Fibroblast of pulmonary artery (primary cell): ENCODE measurements around the gene GJA3.
A peak's percentile ranks its signal among the peaks of the same experiment; 100 is the strongest.

Experiments used
- DNase-seq: peaks from one replicate; pipeline ENCODE4 v3.0.0-alpha.2; 2010; ENCODE audit warnings: low read depth
- H3K4me3 ChIP-seq: replicated peaks from 2 replicates; pipeline ENCODE4 v1.5.1; 2011; ENCODE audit warnings: low read depth, mild to moderate bottlenecking, control low read depth, low read length, moderate library complexity
- TF ChIP-seq, protein P1 (sequence below): IDR thresholded peaks from 2 replicates; pipeline ENCODE4 v1.5.1; 2011; ENCODE audit warnings: mild to moderate bottlenecking, control low read depth, low read length, inconsistent platforms; ENCODE audit errors: missing control alignments

GJA3 gene

DNA sequence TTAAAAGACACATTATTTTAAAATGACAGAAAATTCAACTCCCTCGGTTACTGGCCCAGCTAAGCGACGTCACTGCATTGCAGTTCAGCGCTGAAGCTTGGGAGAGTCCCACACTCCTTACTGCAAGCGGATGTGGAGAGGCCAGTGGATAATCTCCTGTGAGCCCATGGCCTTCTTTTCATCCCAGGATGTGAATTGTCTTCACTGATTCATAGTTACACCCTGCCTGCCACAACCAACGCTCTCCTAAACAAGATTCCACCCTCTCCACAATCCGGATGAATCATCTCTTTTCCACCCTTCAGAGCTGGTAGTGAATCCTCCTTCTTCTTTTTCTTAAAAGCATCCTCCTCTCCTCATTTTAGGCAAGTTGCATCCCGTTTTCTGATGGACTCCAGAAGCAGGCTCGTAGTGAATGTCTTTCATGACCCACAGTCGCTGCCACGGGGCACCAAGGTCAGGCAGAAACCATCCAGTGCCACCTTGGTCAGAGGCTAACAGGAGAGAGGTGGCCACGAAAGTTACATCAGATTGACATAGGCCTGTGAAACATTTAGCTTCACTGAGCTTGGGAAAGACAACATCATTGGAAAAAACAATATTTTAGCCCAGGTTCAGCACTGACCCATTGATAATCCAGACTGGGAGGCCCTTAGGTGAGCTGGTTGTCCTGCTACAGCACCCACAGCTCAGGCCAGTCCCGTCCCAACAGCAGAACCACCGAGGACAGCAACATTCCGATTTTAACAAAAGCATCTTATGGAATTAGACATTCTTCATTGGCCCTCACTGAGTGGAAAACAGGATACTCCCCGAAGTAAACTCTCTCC, 29.8 kb upstream of the GJA3 start:
- TF ChIP-seq, protein P1, sequence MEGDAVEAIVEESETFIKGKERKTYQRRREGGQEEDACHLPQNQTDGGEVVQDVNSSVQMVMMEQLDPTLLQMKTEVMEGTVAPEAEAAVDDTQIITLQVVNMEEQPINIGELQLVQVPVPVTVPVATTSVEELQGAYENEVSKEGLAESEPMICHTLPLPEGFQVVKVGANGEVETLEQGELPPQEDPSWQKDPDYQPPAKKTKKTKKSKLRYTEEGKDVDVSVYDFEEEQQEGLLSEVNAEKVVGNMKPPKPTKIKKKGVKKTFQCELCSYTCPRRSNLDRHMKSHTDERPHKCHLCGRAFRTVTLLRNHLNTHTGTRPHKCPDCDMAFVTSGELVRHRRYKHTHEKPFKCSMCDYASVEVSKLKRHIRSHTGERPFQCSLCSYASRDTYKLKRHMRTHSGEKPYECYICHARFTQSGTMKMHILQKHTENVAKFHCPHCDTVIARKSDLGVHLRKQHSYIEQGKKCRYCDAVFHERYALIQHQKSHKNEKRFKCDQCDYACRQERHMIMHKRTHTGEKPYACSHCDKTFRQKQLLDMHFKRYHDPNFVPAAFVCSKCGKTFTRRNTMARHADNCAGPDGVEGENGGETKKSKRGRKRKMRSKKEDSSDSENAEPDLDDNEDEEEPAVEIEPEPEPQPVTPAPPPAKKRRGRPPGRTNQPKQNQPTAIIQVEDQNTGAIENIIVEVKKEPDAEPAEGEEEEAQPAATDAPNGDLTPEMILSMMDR = no peak
- peak; percentile 71 for DNase-seq
- no peak overlapping the region for H3K4me3 ChIP-seq

DNA sequence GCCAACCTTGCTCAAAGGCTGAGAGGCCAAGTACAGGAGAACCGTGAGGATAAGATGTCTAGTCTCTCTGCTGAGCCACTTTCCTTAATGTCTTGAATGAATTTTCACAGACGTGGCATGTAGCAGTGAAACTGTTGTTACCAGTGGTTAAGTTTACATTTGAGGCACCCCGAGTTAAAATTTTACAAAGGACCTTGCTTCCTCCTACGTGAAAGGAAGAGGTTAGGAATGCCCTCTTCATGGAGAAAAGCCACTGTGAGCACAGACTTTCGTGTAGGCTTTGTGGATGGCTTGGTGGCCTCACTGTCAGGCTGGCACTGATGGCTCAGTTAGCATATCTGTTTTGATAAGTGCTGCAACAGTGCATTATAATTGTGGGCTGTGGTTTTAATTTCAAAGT, 29.2 kb upstream of the GJA3 start:
- no peak for DNase-seq
- TF ChIP-seq, protein P1 = no peak
- H3K4me3 ChIP-seq = no peak overlapping the region

DNA sequence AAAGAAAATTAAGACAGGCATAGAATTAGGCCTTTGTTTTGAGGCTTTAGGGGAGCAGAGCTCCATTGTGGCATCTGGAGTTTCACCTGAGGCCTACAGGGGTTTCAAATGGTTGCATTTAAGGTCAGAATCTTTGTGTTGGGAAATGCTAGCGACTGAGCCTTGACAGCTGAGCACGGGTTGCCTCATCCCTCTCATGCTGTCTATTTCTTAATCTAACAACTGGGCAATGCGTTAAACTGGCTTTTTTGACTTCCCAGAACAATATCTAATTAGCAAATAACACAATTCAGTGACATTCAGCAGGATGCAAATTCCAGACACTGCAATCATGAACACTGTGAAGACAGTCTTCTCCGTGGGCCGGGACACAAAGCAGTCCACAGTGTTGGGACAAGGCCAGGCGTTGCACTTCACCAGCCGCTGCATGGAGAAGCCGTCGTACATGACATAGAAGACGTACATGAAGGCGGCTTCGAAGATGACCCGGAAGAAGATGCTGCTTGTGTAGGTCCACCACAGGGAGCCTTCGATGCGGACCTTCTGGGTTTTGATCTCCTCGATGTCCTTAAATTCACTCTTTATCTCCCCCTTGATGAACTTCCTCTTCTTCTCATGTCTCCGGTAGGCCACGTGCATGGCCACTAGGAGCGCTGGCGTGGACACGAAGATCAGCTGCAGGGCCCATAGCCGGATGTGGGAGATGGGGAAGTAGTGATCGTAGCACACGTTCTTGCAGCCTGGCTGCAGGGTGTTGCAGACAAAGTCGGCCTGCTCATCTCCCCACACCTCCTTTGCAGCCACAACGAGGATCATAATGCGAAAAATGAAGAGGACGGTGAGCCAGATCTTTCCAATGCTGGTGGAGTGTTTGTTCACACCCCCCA, 28.1 kb upstream of the GJA3 start:
- no peak for DNase-seq
- H3K4me3 ChIP-seq = no peak overlapping the region
- TF ChIP-seq, protein P1 = no peak

DNA sequence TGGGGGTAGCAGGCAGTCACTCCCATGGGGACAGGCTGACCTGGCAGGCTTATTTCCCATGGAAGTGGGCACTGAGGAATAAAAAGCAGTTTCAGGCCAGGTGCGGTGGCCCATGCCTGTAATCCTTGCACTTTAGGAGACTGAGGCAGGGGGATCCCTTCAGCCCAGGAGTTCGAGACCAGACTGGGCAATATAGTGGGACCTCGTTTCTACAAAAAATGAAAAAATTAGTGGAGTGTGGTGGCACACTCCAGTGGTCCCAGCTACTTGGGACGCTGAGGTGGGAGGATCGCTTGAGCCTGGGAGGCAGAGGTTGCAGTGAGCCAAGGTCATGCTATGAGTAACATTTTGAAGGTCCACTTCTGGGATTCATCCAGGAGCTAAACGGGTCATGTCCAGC, 25.9 kb upstream of the GJA3 start:
- no peak for DNase-seq
- TF ChIP-seq, protein P1 = no peak
- no peak overlapping the region for H3K4me3 ChIP-seq

DNA sequence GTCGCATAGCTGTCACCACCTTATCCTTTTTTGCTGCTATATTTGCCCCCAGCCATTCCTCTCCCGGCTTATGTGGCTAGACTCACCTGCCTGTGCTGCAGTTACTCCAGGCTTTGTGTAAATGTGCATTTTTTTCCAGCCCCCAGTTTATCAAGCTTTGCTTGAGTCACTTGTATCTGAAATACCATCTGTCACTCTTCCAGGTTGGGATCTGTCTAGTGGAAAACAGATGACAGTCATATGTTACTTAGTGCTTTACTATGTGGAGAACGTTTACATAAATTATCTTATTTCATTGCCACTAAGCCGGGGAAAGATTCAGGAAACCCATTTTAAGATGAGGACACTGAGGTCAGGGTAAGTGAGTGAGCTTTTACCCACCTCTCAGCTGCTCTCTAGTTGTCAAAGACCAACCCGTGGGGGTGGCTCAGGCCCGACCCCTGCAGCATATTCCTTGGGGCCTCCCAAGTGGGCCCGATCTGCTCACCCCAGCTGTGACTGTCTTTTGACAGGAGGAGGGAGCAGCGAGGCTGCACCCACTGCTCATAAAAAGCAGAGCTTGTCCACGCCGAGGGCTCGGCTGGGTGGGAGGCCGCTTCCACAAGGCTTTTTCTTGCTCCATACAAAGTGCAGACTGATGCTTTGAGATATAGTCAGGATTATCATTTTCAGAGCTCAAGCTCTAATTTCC, 24.7 kb upstream of the GJA3 start:
- DNase-seq = no peak
- H3K4me3 ChIP-seq = no peak overlapping the region
- TF ChIP-seq, protein P1 = no peak

DNA sequence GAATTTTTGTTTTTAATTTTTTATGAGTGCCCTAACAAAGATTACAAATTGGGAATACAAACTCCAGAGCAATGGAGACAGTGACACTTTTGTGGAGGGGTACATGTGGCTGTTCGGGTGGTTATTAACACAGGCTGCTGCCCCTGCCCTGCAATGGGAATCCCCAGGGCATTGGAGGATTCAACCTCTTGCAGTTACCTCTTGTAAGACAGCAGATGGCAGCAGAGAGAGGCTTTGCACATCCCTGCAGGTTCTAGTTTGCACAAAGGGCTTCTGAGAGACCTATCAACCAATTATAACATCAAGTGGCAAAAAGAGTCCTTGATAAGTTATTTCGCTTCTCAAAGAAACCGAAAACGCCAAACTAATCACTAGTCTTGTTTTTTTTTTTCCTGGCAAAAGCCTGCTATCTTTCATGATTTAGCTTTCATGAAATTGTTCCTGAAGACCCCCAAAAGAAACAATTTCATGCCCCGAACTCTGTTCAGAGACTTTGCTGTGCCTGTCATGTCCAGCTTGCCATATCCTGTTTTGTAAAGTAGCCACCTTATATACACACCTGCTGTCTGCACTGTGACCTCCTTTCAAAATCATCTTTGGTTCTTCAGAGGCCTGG, 21.5 kb upstream of the GJA3 start:
- no peak overlapping the region for H3K4me3 ChIP-seq
- TF ChIP-seq, protein P1 = peak; percentile 94
- DNase-seq = peak; percentile 86
